GDM1 (cell line): Measurements from ENCODE around the gene PCDHB11.
"Not testable (repeated sequence)": the region's sequence is repeated elsewhere in the genome, so short reads cannot be mapped to it uniquely, and the experiment has no call there.

Source experiments
- DNase-seq: peaks from one replicate; lab custom pipeline; 2025; lab: John Stamatoyannopoulos, UW

The PCDHB11 gene

DNA sequence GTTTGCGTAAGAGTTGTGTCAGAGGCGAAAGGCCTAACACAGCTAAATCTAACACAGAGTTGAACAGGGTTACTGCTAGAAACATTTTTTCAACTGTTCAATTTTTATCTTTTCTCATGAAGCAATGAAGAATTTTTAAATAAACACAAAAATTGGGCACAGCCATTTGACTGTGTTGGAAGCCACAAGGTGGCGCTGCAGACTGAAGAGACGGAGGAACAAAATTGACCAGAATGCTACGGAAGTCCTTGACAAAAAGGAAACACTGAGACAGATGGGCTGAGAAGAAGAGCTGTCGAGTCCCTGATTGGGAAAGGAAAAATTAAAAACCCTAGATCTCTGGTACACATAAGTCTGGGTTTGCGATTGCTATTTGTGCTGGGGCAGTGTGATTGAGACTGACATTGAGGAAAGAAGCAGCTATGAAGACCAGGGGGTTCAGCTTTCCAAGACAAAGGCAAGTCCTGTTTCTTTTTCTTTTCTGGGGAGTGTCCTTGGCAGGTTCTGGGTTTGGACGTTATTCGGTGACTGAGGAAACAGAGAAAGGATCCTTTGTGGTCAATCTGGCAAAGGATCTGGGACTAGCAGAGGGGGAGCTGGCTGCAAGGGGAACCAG is 12.4 kb upstream of the PCDHB11 start, which contains the start of gene PCDHB9:
TSS of gene PCDHB9 (plus strand) at position 265 of the 616 bp plus-strand sequence. CDS start at position 423, 158 bp downstream.
- DNase-seq: peak; percentile 46

DNA sequence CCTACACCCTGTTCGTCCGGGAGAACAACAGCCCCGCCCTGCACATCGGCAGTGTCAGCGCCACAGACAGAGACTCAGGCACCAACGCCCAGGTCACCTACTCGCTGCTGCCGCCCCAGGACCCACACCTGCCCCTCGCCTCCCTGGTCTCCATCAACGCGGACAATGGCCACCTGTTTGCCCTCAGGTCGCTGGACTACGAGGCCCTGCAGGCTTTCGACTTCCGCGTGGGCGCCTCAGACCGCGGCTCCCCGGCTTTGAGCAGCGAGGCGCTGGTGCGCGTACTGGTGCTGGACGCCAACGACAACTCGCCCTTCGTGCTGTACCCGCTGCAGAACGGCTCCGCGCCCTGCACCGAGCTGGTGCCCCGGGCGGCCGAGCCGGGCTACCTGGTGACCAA is 10.7 kb upstream of the PCDHB11 start:
- not testable (repeated sequence) for DNase-seq

DNA sequence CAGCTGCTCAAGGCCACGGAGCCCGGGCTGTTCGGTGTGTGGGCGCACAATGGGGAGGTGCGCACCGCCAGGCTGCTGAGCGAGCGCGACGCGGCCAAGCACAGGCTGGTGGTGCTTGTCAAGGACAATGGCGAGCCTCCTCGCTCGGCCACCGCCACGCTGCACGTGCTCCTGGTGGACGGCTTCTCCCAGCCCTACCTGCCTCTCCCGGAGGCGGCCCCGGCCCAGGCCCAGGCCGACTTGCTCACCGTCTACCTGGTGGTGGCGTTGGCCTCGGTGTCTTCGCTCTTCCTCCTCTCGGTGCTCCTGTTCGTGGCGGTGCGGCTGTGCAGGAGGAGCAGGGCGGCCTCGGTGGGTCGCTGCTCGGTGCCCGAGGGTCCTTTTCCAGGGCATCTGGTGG is 10.3 kb upstream of the PCDHB11 start:
- DNase-seq: not testable (repeated sequence)

DNA sequence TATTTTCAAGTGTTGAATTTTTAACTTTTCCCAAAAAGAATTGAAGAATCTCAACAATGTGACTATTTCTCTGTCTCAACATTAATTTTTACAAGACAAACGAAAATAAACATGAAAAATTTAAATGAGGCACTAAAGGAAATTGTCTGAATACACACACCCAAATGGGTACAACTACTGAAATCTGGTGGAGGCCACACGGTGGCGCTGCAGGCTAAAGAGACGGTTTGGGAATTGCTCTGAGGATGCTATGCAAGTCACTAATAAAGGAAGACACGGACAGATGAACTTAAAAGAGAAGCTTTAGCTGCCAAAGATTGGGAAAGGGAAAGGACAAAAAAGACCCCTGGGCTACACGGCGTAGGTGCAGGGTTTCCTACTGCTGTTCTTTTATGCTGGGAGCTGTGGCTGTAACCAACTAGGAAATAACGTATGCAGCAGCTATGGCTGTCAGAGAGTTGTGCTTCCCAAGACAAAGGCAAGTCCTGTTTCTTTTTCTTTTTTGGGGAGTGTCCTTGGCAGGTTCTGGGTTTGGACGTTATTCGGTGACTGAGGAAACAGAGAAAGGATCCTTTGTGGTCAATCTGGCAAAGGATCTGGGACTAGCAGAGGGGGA is 7.2 kb upstream of the PCDHB11 start, which contains the start of gene PCDHB10:
TSS of gene PCDHB10 (plus strand) at position 244 of the 616 bp plus-strand sequence. CDS start at position 444, 200 bp downstream.
- peak; percentile 16 for DNase-seq

- not testable (repeated sequence) for DNase-seq
These were observed 5.1 kb upstream of the PCDHB11 start for GRCh38 chr5:141194332-141194731.

DNA sequence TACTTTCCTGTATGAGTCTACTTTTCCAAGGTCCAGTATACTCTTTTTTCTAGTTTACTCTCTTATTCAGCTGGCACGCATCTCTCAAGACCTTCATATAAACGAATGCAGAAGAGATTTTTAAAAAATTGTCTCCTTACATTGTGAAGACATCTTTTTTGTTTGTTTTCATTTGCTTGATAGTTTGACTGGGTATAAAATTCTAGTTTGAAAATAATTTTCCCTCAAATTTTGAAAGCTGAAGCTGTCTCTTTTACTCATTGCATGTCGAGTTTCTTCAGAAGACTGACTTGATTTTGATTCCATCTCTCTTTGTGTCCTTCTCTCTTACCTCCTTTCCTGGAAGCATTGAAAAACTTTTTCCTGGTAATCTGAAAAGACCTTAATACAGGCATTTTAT is 3.1 kb upstream of the PCDHB11 start:
- no peak for DNase-seq

- not testable (repeated sequence) for DNase-seq
These were observed 1.7 kb downstream of the PCDHB11 start for GRCh38 chr5:141201126-141201525.

GRCh38 chr5:141201646-141202045 is 2.2 kb downstream of the PCDHB11 start:
- DNase-seq: not testable (repeated sequence)

DNA sequence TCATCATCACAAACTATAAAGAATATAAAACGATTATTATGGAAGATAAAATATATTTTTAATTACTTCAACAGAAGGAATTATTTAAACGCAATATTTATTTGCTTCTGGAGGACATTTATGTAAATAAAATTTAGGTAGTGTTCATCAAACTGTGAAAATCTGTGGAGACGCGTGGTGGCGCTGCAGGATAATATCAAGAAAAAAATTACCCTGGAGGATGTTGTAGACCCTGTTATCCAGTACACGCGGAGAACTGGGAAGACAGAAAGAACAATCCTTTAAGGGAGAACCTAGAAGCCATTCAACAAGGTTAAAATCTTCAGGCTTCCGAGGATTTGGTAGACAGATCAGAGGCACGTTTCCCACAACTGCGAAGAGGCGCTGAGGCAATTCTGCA is 9.1 kb downstream of the PCDHB11 start, which contains the start of gene PCDHB12:
TSS of gene PCDHB12 (plus strand) at position 242 of the 400 bp plus-strand sequence. CDS start 189 bp downstream, outside the sequence.
- no peak for DNase-seq

GRCh38 chr5:141210281-141210680 is 10.9 kb downstream of the PCDHB11 start:
- DNase-seq: not testable (repeated sequence)

- not testable (repeated sequence) for DNase-seq
These were observed 11.4 kb downstream of the PCDHB11 start for GRCh38 chr5:141210849-141211248.

DNA sequence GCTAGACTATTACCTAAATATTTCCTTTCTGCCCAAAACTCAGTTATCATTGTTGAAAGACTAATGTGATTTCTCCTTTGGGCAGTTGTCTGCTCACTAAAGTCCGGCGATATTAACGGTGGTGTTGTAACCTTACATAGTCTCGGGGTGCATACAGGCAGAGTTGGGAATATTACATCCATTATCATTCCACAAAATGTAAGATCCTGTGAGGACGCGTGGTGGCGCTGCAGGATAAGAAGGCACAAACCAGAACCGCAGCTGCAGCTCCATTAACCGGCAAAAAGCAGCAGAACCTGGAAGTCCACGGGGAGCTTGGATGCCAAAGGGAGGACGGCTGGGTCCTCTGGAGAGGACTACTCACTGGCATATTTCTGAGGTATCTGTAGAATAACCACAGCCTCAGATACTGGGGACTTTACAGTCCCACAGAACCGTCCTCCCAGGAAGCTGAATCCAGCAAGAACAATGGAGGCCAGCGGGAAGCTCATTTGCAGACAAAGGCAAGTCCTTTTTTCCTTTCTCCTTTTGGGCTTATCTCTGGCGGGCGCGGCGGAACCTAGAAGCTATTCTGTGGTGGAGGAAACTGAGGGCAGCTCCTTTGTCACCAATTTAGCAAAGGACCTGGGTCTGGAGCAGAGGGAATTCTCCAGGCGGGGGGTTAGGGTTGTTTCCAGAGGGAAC is 14.4 kb downstream of the PCDHB11 start, which contains the start of gene PCDHB13:
TSS of gene PCDHB13 (plus strand) at position 264 of the 684 bp plus-strand sequence. CDS start at position 469, 205 bp downstream.
- not testable (repeated sequence) for DNase-seq

DNA sequence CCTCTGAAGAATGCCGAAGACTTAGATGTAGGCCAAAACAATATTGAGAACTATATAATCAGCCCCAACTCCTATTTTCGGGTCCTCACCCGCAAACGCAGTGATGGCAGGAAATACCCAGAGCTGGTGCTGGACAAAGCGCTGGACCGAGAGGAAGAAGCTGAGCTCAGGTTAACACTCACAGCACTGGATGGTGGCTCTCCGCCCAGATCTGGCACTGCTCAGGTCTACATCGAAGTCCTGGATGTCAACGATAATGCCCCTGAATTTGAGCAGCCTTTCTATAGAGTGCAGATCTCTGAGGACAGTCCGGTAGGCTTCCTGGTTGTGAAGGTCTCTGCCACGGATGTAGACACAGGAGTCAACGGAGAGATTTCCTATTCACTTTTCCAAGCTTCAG is 15.2 kb downstream of the PCDHB11 start:
- DNase-seq: not testable (repeated sequence)

DNA sequence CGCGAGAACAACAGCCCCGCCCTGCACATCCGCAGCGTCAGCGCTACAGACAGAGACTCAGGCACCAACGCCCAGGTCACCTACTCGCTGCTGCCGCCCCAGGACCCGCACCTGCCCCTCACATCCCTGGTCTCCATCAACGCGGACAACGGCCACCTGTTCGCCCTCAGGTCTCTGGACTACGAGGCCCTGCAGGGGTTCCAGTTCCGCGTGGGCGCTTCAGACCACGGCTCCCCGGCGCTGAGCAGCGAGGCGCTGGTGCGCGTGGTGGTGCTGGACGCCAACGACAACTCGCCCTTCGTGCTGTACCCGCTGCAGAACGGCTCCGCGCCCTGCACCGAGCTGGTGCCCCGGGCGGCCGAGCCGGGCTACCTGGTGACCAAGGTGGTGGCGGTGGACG is 16.1 kb downstream of the PCDHB11 start:
- DNase-seq: not testable (repeated sequence)

DNA sequence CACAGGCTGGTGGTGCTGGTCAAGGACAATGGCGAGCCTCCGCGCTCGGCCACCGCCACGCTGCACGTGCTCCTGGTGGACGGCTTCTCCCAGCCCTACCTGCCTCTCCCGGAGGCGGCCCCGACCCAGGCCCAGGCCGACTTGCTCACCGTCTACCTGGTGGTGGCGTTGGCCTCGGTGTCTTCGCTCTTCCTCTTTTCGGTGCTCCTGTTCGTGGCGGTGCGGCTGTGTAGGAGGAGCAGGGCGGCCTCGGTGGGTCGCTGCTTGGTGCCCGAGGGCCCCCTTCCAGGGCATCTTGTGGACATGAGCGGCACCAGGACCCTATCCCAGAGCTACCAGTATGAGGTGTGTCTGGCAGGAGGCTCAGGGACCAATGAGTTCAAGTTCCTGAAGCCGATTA is 16.6 kb downstream of the PCDHB11 start:
- not testable (repeated sequence) for DNase-seq

GRCh38 chr5:141223112-141223783 is 23.8 kb downstream of the PCDHB11 start, which contains the start of gene PCDHB14:
PCDHB14 (plus strand) TSS chr5:141223343; CDS start chr5:141223506, 163 bp downstream.
- DNase-seq: peak; percentile 6

- DNase-seq: not testable (repeated sequence)
These were observed 25.4 kb downstream of the PCDHB11 start for GRCh38 chr5:141224844-141225243.

DNA sequence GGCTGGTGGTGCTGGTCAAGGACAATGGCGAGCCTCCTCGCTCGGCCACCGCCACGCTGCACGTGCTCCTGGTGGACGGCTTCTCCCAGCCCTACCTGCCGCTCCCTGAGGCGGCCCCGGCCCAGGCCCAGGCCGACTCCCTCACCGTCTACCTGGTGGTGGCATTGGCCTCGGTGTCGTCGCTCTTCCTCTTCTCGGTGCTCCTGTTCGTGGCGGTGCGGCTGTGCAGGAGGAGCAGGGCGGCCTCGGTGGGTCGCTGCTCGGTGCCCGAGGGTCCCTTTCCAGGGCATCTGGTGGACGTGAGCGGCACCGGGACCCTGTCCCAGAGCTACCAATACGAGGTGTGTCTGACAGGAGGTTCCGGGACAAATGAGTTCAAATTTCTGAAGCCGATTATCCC is 26.0 kb downstream of the PCDHB11 start:
- DNase-seq: not testable (repeated sequence)

DNA sequence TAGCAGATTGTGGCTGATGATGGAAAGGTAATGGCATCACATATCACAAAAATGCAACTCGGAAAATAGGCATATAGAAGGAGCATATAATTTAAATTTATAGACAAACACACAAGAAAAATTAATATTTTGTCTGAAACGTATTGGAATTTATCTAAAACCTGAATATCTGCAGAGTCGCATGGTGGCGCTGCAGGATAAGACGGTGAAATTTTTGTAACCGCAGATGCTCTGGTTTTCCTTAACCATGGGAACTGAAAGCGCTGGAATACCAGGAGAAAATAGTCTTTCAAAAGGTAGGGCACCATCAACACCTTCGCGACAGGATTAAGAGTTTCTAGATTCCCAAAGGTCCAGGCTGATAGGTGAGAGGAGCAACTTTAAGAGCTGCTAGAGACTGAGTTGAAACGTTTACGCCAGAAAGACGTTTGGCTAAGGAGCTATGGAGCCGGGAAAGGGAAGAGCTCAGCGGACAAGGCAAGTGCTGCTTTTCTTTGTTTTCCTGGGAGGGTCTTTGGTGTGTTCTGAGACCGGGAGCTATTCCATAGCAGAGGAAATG is 34.8 kb downstream of the PCDHB11 start:
- no peak for DNase-seq

DNA sequence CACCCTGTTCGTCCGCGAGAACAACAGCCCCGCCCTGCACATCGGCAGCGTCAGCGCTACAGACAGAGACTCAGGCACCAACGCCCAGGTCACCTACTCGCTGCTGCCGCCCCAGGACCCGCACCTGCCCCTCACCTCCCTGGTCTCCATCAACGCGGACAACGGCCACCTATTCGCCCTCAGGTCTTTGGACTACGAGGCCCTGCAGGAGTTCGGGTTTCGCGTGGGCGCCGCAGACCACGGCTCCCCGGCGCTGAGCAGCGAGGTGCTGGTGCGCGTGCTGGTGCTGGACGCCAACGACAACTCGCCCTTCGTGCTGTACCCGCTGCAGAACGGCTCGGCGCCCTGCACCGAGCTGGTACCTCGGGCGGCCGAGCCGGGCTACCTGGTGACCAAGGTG is 36.5 kb downstream of the PCDHB11 start:
- not testable (repeated sequence) for DNase-seq

GRCh38 chr5:141236516-141237313 is 37.3 kb downstream of the PCDHB11 start:
- DNase-seq: no peak
